ENCODE measurements around the gene POMT2.

The POMT2 gene

GRCh38 chr14:77240336-77240915, 80.3 kb downstream of the POMT2 start:
- DNase-seq (ENCODE audit: low read depth): no peak

GRCh38 chr14:77239412-77239811, 81.3 kb downstream of the POMT2 start:
- no peak for DNase-seq (ENCODE audit: low read depth)

GRCh38 chr14:77238996-77239395, 81.7 kb downstream of the POMT2 start:
- DNase-seq (ENCODE audit: low read depth): no peak

GRCh38 chr14:77238356-77238755, 82.3 kb downstream of the POMT2 start:
- no peak for DNase-seq (ENCODE audit: low read depth)

GRCh38 chr14:77236814-77237213, 83.9 kb downstream of the POMT2 start:
- DNase-seq (ENCODE audit: low read depth): no peak

- no peak for DNase-seq (ENCODE audit: low read depth)
Measured at GRCh38 chr14:77231721-77232120, 89.0 kb downstream of the POMT2 start.

- DNase-seq (ENCODE audit: low read depth): no peak
Measured at GRCh38 chr14:77230914-77231313, 89.8 kb downstream of the POMT2 start.

- DNase-seq (ENCODE audit: low read depth): no peak
Measured at GRCh38 chr14:77228056-77228455, 92.6 kb downstream of the POMT2 start.

- DNase-seq (ENCODE audit: low read depth): no peak
Measured at GRCh38 chr14:77225892-77226557, 94.7 kb downstream of the POMT2 start.

GRCh38 chr14:77225254-77225653, 95.4 kb downstream of the POMT2 start:
- DNase-seq (ENCODE audit: low read depth): no peak
